ENCODE results near the gene UQCR10.

UQCR10 gene

DNA sequence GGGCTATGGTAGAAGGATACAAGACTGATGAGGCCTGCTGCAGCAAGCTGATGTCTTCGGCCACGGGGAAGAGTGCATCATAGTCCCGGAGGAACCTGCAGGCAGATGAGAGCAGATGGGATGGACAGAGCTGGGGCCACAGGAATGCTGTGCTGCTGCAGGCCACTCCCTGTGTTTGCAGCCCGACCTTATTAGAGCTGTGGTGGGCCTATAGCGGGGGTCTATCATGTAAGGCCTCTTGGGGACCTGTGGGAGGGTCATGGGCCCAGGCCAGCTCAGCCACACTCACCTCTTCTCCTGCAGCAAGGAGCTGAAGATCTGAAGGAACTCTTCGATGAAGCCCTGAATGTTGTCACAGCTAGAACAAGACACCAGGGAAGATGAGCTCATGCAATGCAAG lies 39.0 kb downstream of the UQCR10 start:
- no peak for DNase-seq (ENCODE audit: low read depth)
- no peak overlapping the region for H3K4me3 ChIP-seq (ENCODE audit: low read depth, low read length)
- TF ChIP-seq, protein P1, sequence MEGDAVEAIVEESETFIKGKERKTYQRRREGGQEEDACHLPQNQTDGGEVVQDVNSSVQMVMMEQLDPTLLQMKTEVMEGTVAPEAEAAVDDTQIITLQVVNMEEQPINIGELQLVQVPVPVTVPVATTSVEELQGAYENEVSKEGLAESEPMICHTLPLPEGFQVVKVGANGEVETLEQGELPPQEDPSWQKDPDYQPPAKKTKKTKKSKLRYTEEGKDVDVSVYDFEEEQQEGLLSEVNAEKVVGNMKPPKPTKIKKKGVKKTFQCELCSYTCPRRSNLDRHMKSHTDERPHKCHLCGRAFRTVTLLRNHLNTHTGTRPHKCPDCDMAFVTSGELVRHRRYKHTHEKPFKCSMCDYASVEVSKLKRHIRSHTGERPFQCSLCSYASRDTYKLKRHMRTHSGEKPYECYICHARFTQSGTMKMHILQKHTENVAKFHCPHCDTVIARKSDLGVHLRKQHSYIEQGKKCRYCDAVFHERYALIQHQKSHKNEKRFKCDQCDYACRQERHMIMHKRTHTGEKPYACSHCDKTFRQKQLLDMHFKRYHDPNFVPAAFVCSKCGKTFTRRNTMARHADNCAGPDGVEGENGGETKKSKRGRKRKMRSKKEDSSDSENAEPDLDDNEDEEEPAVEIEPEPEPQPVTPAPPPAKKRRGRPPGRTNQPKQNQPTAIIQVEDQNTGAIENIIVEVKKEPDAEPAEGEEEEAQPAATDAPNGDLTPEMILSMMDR (conservative IDR thresholded peaks at IDR 0.05; ENCODE audit: low read depth, low read length), result no peak

DNA sequence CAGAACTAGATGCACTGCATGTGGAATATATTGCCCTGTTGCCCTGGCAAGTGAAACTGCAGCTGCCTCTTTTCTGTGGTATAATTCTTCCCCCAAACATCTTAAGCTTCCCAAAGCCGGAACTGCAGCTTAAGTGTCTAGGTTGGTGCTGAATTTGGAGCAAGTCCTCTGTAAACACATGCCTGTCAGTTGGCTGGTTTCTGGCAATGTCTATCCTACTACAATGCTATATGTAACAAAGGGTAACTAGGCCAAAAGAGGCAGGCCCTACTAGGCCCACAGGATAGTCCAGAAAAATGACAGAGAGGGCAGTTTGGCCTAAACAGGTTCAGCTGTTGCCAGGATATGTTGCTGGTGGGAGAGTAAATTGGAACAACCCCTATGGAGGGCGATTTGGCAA lies 43.0 kb downstream of the UQCR10 start:
- no peak for DNase-seq (ENCODE audit: low read depth)
- H3K4me3 ChIP-seq (ENCODE audit: low read depth, low read length), result no peak overlapping the region
- TF ChIP-seq, protein P1 (conservative IDR thresholded peaks at IDR 0.05; ENCODE audit: low read depth, low read length), result no peak

DNA sequence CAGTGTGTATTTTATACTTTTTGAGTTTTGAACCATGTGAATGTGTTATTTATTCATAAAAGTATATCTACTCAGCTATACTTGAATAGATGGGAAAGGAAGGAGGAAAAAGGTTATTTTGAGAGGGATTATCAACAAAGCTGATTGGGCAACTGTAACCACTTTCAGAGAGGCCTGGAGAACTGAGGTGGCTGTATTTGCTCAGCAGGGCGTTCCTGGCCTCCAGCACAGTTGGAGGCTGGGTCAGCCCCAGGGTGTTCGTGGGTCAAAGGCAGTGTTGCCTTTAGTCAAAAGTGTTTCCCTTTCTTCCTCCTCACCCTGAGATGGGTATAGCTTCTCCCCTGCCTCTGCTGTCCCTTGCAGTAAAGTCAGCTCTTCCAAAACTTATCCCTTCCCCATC lies 44.2 kb downstream of the UQCR10 start:
- TF ChIP-seq, protein P1 (conservative IDR thresholded peaks at IDR 0.05; ENCODE audit: low read depth, low read length), result no peak
- DNase-seq (ENCODE audit: low read depth), result peak; percentile 14
- no peak overlapping the region for H3K4me3 ChIP-seq (ENCODE audit: low read depth, low read length)

DNA sequence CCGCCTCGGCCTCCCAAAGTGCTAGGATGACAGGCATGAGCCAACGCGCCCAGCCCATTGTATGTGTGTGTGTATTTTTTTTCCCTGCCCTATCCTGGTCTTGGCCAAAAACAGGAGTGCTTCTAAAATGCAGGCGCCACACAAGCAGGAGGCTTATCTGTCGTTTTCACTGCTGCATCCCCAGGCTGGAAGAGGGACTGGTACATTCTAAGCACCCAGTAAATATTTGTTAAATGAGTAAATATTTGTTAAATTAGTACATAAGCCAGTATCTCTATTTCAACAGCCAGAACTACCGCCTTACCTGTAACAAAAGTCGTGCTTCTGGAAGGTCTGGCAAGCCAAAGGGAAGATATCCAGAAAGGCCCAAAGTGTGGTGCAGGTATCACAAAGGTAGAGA lies 46.0 kb downstream of the UQCR10 start:
- no peak for DNase-seq (ENCODE audit: low read depth)
- TF ChIP-seq, protein P1 (conservative IDR thresholded peaks at IDR 0.05; ENCODE audit: low read depth, low read length), result no peak
- no peak overlapping the region for H3K4me3 ChIP-seq (ENCODE audit: low read depth, low read length)

DNA sequence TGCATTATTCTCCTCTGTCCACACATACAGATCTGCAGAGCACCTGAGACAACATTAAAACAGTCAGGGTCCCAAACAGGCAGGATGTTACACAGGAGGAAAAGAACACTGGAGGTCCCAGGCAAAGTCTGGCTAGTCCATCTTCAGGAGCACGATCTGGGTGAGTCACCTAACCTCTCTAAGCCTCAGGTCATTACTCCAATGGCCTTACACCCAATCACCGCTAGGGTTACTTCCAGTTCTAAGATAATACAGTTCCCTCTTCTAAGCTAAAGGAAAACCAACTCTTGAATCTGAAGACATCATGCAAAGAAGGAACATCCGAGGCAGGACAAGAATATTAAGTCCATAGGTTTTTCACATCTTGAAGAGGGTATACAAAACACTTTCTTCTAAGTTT lies 46.4 kb downstream of the UQCR10 start:
- H3K4me3 ChIP-seq (ENCODE audit: low read depth, low read length), result no peak overlapping the region
- TF ChIP-seq, protein P1 (conservative IDR thresholded peaks at IDR 0.05; ENCODE audit: low read depth, low read length), result peak; percentile 49
- peak; percentile 52 for DNase-seq (ENCODE audit: low read depth)

DNA sequence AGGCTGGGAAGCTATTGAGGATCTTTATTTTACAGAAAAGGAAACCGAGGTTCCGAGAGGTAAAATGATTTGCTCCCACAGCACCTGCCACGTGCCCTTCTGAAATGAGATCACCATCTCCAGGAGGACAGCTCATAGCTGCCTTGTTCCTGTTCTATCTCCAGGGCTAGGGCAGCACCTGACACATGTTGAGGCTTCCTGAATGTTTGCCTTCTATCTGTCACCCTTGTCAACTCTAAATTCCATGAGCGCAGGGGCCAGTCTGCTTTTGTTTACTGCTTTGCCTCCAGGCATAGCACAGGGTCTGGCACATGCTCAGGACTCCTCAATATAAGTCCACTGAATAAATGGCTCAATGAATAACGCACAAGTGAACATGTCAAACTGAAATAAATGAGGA lies 46.8 kb downstream of the UQCR10 start:
- TF ChIP-seq, protein P1 (conservative IDR thresholded peaks at IDR 0.05; ENCODE audit: low read depth, low read length), result no peak
- no peak for DNase-seq (ENCODE audit: low read depth)
- no peak overlapping the region for H3K4me3 ChIP-seq (ENCODE audit: low read depth, low read length)

DNA sequence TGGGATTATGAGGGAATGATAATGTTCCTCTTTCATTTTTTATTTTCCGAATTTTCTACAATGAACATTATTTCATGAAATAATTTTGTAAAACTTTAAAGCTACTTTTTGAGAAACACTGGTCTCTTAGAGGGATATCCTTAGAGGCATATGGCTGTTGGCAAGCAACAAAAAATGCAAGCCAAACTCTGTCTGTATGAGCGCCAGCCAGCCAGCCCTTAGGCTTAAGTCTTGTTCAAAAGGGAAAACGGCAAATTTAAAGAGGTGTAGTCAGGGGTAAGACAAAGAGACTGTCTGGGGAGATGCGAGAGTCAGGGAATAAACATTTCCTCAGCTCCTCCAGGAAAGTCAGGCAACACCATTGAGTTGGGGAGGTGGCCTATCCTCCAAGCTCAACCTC lies 48.4 kb downstream of the UQCR10 start:
- TF ChIP-seq, protein P1 (conservative IDR thresholded peaks at IDR 0.05; ENCODE audit: low read depth, low read length), result no peak
- no peak overlapping the region for H3K4me3 ChIP-seq (ENCODE audit: low read depth, low read length)
- no peak for DNase-seq (ENCODE audit: low read depth)
